ENCODE measurements around the gene PLEKHA8.

GRCh38 chr7:30084212-30084611 is 56.0 kb downstream of the PLEKHA8 start:
- no peak for TF ChIP-seq CTCF (IDR thresholded peaks at IDR 0.05)
- TF ChIP-seq POLR2A (IDR thresholded peaks at IDR 0.05), result no peak
